Right renal cortex interstitium (tissue), 3 donors: ENCODE measurements around the gene PDGFD. TPM values are rescaled to one million over a fixed set of nuclear protein-coding genes. Genes with fewer than 3 reads are reported as not detected.

Experiments
- DNase-seq, 3 donors: peaks; one replicate each; pipeline ENCODE4 v3.0.0-alpha.2; 2013; ENCODE audit warnings: low read depth in 3 of 3, low spot score in 2 of 3
- polyA plus RNA-seq, 3 donors: library from polyadenylated mRNA; unstranded; fragments of 120-200 nt; gene quantifications; one replicate each; pipeline ENCODE4 v1.2.1, GENCODE V29; 2013; ENCODE audit not compliant: insufficient read length in 3 of 3

Gene PDGFD
- polyA plus RNA-seq, 3 donors: 25.2 to 33.0 (median 30.0) TPM

GRCh38 chr11:103862094-103862801, 301.7 kb downstream of the PDGFD start:
- no peak for DNase-seq

Other genes starting within 250 kb of the PDGFD start
- gene DDI1, start 127.5 kb downstream of the PDGFD start, polyA plus RNA-seq: not detected